A549 (cell line): ENCODE data around the gene TMEM131.
"Not testable (repeated sequence)": the region's sequence is repeated elsewhere in the genome, so short reads cannot be mapped to it uniquely, and the experiment has no call there.

Source experiments
- CEBPB ChIP-seq, 2 experiments: fragments of >200 bp in 1 of 2; sonication (Bioruptor Twin) in 1 of 2; formaldehyde crosslinking in 1 of 2; IDR thresholded peaks; 2 replicates each; pipeline ENCODE4 v1.6.1; 2012 to 2016
- CTCF ChIP-seq: fragments of >200 bp; sonication (Bioruptor Twin); formaldehyde crosslinking; IDR thresholded peaks from 3 replicates; pipeline ENCODE4 v1.5.1; 2016
- FOXS1 ChIP-seq: fragments of 250-450 bp; sonication (Bioruptor Pico); IDR thresholded peaks from 2 replicates; pipeline ENCODE4 v1.5.0; 2020; ENCODE audit warnings: mild to moderate bottlenecking, moderate library complexity
- HOXA7 ChIP-seq: fragments of 250-450 bp; sonication (Bioruptor Pico); IDR thresholded peaks from 2 replicates; pipeline ENCODE4 v1.5.0; 2020; ENCODE audit warnings: mild to moderate bottlenecking, moderate library complexity
- KDM5A ChIP-seq: fragments of 200-600 bp; sonication (generic); IDR thresholded peaks from 2 replicates; pipeline ENCODE4 v1.6.1; 2016; ENCODE audit warnings: antibody characterized with exemption, mild to moderate bottlenecking
- MAFK ChIP-seq: fragments of 450-650 bp; IDR thresholded peaks from 2 replicates; pipeline ENCODE4 v1.6.1; 2014; ENCODE audit not compliant: partially characterized antibody
- MAX ChIP-seq: IDR thresholded peaks from 2 replicates; pipeline ENCODE4 v1.6.1; 2012
- POLR2A ChIP-seq: IDR thresholded peaks from 2 replicates; pipeline ENCODE4 v1.6.1; 2012; ENCODE audit warnings: mild to moderate bottlenecking, low read length
- RAD21 ChIP-seq, 2 experiments: fragments of >200 bp in 1 of 2; sonication (Bioruptor Twin) in 1 of 2; formaldehyde crosslinking in 1 of 2; IDR thresholded peaks in 1 of 2; conservative IDR thresholded peaks in 1 of 2; 2 replicates in 1 of 2; 3 replicates in 1 of 2; pipeline ENCODE4 v1.6.1; 2012 to 2018; ENCODE audit warnings: inconsistent platforms in 1 of 2
- REST ChIP-seq: fragments of 200-600 bp; sonication (generic); IDR thresholded peaks from 2 replicates; pipeline ENCODE4 v1.6.1; 2016; ENCODE audit warnings: antibody characterized with exemption, mild to moderate bottlenecking, moderate library complexity
- RFX5 ChIP-seq: fragments of 450-650 bp; IDR thresholded peaks from 2 replicates; pipeline ENCODE4 v1.7.1; 2014; ENCODE audit warnings: antibody characterized with exemption, mild to moderate bottlenecking, moderate library complexity
- USF2 ChIP-seq: fragments of 450-650 bp; IDR thresholded peaks from 2 replicates; pipeline ENCODE4 v1.6.1; 2014; ENCODE audit warnings: antibody characterized with exemption

- TF ChIP-seq MAX; CTCF; HOXA7 (CRISPR knock-in tag); CEBPB (IDR thresholded peaks at IDR 0.05); RFX5; KDM5A; RAD21 (conservative IDR thresholded peaks at IDR 0.05 in 1 of 2, IDR thresholded peaks at IDR 0.05 in 1 of 2); REST; FOXS1 (CRISPR knock-in tag); USF2; POLR2A; MAFK: not testable (repeated sequence)
These were observed 49.0 kb upstream of the TMEM131 start for GRCh38 chr2:98044730-98045129.
